HG03565 (cell line): ENCODE results near the gene MALAT1.
A peak's percentile ranks its signal among the peaks of the same experiment; 100 is the strongest.
"Not testable (repeated sequence)": the region's sequence is repeated elsewhere in the genome, so short reads cannot be mapped to it uniquely, and the experiment has no call there.

Experiments used
- ATAC-seq: cut with Tn5 transposase; IDR thresholded peaks from one replicate; pipeline ENCODE4 v1.9.1; 2021; ENCODE audit warnings: mild to moderate bottlenecking, moderate library complexity; ENCODE audit not compliant: unreplicated experiment

MALAT1 gene

DNA sequence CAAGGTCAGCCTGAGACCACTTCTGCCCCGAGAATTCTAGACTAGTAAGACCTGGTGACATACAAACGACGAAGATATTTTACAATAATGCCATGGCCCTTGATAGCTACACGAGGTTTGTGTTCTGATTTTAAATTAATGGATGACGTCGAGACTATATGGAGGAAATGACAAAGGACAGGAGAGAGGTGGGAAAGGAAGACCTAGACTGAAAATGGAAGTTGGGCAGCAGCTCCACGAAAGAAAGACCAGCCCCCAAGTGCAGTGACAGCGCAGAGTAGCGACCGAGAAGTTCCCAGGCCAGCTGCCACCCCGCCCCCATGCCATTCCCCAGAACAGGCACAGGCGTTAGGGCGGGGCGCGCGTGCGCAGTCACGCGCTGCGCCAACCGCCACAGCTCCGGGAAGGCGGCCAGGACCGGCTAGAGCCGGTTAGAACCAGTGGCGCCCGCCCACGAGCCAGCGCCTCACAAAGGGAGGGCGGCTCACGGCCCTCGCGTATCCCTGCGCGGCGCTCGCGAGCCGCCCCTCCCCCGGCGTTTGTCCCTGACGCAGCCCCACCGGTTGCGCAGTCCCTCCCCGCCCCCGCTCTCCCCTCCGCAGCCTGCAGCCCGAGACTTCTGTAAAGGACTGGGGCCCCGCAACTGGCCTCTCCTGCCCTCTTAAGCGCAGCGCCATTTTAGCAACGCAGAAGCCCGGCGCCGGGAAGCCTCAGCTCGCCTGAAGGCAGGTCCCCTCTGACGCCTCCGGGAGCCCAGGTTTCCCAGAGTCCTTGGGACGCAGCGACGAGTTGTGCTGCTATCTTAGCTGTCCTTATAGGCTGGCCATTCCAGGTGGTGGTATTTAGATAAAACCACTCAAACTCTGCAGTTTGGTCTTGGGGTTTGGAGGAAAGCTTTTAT lies 1.5 kb upstream of the MALAT1 start:
- ATAC-seq = peak; percentile 61

DNA sequence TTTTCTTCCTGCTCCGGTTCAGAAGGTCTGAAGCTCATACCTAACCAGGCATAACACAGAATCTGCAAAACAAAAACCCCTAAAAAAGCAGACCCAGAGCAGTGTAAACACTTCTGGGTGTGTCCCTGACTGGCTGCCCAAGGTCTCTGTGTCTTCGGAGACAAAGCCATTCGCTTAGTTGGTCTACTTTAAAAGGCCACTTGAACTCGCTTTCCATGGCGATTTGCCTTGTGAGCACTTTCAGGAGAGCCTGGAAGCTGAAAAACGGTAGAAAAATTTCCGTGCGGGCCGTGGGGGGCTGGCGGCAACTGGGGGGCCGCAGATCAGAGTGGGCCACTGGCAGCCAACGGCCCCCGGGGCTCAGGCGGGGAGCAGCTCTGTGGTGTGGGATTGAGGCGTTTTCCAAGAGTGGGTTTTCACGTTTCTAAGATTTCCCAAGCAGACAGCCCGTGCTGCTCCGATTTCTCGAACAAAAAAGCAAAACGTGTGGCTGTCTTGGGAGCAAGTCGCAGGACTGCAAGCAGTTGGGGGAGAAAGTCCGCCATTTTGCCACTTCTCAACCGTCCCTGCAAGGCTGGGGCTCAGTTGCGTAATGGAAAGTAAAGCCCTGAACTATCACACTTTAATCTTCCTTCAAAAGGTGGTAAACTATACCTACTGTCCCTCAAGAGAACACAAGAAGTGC lies 661 bp upstream of the MALAT1 start:
- no peak for ATAC-seq

DNA sequence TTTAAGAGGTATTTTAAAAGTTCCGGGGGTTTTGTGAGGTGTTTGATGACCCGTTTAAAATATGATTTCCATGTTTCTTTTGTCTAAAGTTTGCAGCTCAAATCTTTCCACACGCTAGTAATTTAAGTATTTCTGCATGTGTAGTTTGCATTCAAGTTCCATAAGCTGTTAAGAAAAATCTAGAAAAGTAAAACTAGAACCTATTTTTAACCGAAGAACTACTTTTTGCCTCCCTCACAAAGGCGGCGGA lies 193 bp upstream of the MALAT1 start:
- no peak for ATAC-seq

DNA sequence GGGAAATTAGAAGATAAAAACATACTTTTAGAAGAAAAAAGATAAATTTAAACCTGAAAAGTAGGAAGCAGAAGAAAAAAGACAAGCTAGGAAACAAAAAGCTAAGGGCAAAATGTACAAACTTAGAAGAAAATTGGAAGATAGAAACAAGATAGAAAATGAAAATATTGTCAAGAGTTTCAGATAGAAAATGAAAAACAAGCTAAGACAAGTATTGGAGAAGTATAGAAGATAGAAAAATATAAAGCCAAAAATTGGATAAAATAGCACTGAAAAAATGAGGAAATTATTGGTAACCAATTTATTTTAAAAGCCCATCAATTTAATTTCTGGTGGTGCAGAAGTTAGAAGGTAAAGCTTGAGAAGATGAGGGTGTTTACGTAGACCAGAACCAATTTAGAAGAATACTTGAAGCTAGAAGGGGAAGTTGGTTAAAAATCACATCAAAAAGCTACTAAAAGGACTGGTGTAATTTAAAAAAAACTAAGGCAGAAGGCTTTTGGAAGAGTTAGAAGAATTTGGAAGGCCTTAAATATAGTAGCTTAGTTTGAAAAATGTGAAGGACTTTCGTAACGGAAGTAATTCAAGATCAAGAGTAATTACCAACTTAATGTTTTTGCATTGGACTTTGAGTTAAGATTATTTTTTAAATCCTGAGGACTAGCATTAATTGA lies 1.0 kb downstream of the MALAT1 start:
- no peak for ATAC-seq

DNA sequence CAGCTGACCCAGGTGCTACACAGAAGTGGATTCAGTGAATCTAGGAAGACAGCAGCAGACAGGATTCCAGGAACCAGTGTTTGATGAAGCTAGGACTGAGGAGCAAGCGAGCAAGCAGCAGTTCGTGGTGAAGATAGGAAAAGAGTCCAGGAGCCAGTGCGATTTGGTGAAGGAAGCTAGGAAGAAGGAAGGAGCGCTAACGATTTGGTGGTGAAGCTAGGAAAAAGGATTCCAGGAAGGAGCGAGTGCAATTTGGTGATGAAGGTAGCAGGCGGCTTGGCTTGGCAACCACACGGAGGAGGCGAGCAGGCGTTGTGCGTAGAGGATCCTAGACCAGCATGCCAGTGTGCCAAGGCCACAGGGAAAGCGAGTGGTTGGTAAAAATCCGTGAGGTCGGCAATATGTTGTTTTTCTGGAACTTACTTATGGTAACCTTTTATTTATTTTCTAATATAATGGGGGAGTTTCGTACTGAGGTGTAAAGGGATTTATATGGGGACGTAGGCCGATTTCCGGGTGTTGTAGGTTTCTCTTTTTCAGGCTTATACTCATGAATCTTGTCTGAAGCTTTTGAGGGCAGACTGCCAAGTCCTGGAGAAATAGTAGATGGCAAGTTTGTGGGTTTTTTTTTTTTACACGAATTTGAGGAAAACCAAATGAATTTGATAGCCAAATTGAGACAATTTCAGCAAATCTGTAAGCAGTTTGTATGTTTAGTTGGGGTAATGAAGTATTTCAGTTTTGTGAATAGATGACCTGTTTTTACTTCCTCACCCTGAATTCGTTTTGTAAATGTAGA lies 1.7 kb downstream of the MALAT1 start:
- no peak for ATAC-seq

DNA sequence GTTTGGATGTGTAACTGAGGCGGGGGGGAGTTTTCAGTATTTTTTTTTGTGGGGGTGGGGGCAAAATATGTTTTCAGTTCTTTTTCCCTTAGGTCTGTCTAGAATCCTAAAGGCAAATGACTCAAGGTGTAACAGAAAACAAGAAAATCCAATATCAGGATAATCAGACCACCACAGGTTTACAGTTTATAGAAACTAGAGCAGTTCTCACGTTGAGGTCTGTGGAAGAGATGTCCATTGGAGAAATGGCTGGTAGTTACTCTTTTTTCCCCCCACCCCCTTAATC lies 2.3 kb downstream of the MALAT1 start:
- no peak for ATAC-seq

DNA sequence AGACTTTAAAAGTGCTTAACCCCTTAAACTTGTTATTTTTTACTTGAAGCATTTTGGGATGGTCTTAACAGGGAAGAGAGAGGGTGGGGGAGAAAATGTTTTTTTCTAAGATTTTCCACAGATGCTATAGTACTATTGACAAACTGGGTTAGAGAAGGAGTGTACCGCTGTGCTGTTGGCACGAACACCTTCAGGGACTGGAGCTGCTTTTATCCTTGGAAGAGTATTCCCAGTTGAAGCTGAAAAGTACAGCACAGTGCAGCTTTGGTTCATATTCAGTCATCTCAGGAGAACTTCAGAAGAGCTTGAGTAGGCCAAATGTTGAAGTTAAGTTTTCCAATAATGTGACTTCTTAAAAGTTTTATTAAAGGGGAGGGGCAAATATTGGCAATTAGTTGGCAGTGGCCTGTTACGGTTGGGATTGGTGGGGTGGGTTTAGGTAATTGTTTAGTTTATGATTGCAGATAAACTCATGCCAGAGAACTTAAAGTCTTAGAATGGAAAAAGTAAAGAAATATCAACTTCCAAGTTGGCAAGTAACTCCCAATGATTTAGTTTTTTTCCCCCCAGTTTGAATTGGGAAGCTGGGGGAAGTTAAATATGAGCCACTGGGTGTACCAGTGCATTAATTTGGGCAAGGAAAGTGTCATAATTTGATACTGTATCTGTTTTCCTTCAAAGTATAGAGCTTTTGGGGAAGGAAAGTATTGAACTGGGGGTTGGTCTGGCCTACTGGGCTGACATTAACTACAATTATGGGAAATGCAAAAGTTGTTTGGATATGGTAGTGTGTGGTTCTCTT lies 2.8 kb downstream of the MALAT1 start:
- no peak for ATAC-seq

DNA sequence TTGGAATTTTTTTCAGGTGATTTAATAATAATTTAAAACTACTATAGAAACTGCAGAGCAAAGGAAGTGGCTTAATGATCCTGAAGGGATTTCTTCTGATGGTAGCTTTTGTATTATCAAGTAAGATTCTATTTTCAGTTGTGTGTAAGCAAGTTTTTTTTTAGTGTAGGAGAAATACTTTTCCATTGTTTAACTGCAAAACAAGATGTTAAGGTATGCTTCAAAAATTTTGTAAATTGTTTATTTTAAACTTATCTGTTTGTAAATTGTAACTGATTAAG lies 3.4 kb downstream of the MALAT1 start:
- no peak for ATAC-seq

DNA sequence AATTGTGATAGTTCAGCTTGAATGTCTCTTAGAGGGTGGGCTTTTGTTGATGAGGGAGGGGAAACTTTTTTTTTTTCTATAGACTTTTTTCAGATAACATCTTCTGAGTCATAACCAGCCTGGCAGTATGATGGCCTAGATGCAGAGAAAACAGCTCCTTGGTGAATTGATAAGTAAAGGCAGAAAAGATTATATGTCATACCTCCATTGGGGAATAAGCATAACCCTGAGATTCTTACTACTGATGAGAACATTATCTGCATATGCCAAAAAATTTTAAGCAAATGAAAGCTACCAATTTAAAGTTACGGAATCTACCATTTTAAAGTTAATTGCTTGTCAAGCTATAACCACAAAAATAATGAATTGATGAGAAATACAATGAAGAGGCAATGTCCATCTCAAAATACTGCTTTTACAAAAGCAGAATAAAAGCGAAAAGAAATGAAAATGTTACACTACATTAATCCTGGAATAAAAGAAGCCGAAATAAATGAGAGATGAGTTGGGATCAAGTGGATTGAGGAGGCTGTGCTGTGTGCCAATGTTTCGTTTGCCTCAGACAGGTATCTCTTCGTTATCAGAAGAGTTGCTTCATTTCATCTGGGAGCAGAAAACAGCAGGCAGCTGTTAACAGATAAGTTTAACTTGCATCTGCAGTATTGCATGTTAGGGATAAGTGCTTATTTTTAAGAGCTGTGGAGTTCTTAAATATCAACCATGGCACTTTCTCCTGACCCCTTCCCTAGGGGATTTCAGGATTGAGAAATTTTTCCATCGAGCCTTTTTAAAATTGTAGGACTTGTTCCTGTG lies 3.9 kb downstream of the MALAT1 start:
- ATAC-seq = no peak

DNA sequence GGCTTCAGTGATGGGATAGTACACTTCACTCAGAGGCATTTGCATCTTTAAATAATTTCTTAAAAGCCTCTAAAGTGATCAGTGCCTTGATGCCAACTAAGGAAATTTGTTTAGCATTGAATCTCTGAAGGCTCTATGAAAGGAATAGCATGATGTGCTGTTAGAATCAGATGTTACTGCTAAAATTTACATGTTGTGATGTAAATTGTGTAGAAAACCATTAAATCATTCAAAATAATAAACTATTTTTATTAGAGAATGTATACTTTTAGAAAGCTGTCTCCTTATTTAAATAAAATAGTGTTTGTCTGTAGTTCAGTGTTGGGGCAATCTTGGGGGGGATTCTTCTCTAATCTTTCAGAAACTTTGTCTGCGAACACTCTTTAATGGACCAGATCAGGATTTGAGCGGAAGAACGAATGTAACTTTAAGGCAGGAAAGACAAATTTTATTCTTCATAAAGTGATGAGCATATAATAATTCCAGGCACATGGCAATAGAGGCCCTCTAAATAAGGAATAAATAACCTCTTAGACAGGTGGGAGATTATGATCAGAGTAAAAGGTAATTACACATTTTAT lies 4.6 kb downstream of the MALAT1 start:
- ATAC-seq = no peak

DNA sequence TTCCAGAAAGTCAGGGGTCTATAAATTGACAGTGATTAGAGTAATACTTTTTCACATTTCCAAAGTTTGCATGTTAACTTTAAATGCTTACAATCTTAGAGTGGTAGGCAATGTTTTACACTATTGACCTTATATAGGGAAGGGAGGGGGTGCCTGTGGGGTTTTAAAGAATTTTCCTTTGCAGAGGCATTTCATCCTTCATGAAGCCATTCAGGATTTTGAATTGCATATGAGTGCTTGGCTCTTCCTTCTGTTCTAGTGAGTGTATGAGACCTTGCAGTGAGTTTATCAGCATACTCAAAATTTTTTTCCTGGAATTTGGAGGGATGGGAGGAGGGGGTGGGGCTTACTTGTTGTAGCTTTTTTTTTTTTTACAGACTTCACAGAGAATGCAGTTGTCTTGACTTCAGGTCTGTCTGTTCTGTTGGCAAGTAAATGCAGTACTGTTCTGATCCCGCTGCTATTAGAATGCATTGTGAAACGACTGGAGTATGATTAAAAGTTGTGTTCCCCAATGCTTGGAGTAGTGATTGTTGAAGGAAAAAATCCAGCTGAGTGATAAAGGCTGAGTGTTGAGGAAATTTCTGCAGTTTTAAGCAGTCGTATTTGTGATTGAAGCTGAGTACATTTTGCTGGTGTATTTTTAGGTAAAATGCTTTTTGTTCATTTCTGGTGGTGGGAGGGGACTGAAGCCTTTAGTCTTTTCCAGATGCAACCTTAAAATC lies 5.3 kb downstream of the MALAT1 start:
- no peak for ATAC-seq

DNA sequence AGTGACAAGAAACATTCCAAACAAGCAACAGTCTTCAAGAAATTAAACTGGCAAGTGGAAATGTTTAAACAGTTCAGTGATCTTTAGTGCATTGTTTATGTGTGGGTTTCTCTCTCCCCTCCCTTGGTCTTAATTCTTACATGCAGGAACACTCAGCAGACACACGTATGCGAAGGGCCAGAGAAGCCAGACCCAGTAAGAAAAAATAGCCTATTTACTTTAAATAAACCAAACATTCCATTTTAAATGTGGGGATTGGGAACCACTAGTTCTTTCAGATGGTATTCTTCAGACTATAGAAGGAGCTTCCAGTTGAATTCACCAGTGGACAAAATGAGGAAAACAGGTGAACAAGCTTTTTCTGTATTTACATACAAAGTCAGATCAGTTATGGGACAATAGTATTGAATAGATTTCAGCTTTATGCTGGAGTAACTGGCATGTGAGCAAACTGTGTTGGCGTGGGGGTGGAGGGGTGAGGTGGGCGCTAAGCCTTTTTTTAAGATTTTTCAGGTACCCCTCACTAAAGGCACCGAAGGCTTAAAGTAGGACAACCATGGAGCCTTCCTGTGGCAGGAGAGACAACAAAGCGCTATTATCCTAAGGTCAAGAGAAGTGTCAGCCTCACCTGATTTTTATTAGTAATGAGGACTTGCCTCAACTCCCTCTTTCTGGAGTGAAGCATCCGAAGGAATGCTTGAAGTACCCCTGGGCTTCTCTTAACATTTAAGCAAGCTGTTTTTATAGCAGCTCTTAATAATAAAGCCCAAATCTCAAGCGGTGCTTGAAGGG lies 6.0 kb downstream of the MALAT1 start:
- no peak for ATAC-seq

DNA sequence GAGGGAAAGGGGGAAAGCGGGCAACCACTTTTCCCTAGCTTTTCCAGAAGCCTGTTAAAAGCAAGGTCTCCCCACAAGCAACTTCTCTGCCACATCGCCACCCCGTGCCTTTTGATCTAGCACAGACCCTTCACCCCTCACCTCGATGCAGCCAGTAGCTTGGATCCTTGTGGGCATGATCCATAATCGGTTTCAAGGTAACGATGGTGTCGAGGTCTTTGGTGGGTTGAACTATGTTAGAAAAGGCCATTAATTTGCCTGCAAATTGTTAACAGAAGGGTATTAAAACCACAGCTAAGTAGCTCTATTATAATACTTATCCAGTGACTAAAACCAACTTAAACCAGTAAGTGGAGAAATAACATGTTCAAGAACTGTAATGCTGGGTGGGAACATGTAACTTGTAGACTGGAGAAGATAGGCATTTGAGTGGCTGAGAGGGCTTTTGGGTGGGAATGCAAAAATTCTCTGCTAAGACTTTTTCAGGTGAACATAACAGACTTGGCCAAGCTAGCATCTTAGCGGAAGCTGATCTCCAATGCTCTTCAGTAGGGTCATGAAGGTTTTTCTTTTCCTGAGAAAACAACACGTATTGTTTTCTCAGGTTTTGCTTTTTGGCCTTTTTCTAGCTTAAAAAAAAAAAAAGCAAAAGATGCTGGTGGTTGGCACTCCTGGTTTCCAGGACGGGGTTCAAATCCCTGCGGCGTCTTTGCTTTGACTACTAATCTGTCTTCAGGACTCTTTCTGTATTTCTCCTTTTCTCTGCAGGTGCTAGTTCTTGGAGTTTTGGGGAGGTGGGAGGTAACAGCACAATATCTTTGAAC lies 6.8 kb downstream of the MALAT1 start:
- no peak for ATAC-seq

DNA sequence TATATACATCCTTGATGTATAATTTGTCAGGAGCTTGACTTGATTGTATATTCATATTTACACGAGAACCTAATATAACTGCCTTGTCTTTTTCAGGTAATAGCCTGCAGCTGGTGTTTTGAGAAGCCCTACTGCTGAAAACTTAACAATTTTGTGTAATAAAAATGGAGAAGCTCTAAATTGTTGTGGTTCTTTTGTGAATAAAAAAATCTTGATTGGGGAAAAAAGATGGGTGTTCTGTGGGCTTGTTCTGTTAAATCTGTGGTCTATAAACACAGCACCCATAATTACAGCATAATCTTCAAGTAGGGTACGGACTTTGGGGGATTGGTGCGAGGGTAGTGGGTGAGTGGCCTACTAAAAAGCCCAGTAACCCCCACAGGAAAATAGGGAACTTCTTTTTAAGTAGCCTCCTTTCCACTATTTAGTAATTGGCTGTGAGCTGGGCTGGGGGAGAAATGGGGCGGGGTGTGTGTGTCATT lies 7.5 kb downstream of the MALAT1 start:
- peak; percentile 0 for ATAC-seq

DNA sequence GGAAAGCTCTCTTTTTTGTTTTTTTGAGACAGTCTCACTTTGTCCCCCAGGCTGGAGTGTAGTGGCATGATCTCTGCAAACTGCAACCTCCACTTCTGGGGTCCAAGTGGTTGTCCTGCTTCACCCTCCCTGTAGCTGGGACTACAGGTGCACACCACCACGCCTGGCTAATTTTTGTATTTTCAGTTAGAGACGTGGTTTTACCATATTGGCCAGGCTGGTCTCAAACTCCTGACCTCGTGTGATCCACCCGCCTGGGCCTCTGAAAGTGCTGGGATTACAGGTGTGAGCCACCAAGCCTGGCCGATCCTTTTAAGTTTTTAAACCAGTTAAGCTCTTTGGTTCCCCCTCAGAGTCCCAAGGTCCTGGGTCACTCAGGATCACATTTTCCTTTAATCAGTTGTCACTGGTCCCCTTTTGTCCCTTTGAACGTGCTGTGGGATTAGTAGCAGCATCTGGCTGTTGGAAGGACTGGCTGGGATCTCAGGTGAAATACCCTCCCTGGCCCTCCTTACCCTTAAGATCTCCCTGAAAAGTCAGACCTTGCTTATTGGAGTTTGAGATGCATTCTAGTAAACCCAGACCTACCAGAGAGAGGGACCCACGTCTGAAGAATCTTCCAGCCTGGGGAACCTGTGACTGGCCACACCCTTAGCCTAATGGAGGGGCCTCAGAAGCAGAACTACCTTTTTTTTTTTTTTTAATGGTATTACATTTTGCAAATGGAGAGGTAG lies 8.1 kb downstream of the MALAT1 start:
- peak; percentile 22 for ATAC-seq

DNA sequence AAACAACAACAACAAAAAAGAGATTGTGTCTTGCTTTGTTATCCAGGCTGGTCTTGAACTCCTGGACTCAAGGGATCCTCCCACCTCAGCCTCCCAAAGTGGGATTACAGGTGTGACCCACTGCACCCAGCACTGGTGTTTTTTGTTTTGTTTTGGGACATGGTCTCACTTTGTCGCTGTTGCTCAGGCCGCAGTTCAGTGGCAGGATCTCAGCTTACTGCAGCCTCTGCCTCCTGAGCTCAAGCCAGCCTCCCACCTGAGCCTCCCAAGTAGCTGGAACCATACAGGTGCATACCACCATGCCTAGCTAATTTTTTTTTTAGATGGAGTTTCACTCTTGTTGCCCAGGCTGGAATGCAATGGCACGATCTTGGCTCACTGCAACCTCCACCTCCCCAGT lies 13.5 kb downstream of the MALAT1 start:
- not testable (repeated sequence) for ATAC-seq
